HG02840 (cell line): ENCODE results near the gene SHBG.

ENCODE experiments used
- ATAC-seq: cut with Tn5 transposase; IDR thresholded peaks from one replicate; pipeline ENCODE4 v1.9.1; 2021; ENCODE audit warnings: mild to moderate bottlenecking, moderate library complexity, moderate number of reproducible peaks; ENCODE audit not compliant: unreplicated experiment, low FRiP score

The SHBG gene

GRCh38 chr17:7644775-7645174 lies 14.8 kb downstream of the SHBG start:
- ATAC-seq, result no peak

GRCh38 chr17:7646457-7646856 lies 16.5 kb downstream of the SHBG start:
- ATAC-seq, result no peak

GRCh38 chr17:7647018-7647417 lies 17.1 kb downstream of the SHBG start:
- no peak for ATAC-seq

GRCh38 chr17:7650509-7651096 lies 20.7 kb downstream of the SHBG start, which contains the start of gene ATP1B2:
TSS of gene ATP1B2 (plus strand) at chr17:7650926. CDS start at chr17:7651519, 593 bp downstream.
- ATAC-seq, result no peak

GRCh38 chr17:7651097-7651664 lies 21.2 kb downstream of the SHBG start:
- ATAC-seq, result no peak

- no peak for ATAC-seq
Observed at GRCh38 chr17:7651665-7652387, 21.9 kb downstream of the SHBG start.

GRCh38 chr17:7652388-7653356 lies 22.7 kb downstream of the SHBG start:
- no peak for ATAC-seq

- ATAC-seq, result no peak
Observed at GRCh38 chr17:7654832-7655540, 25.1 kb downstream of the SHBG start.

GRCh38 chr17:7655541-7655840 lies 25.6 kb downstream of the SHBG start:
- ATAC-seq, result no peak

- no peak for ATAC-seq
Observed at GRCh38 chr17:7656958-7657609, 27.1 kb downstream of the SHBG start.

GRCh38 chr17:7667656-7668406 lies 37.9 kb downstream of the SHBG start:
- ATAC-seq, result no peak

- no peak for ATAC-seq
Observed at GRCh38 chr17:7668482-7668881, 38.5 kb downstream of the SHBG start.

GRCh38 chr17:7673239-7673638 lies 43.3 kb downstream of the SHBG start:
- no peak for ATAC-seq

GRCh38 chr17:7674934-7675333 lies 45.0 kb downstream of the SHBG start:
- ATAC-seq, result no peak

- no peak for ATAC-seq
Observed at GRCh38 chr17:7676533-7676932, 46.6 kb downstream of the SHBG start.

- ATAC-seq, result no peak
Observed at GRCh38 chr17:7677388-7678067, 47.6 kb downstream of the SHBG start.
